ENCODE data around the gene CHST11. TPM values are rescaled to one million over a fixed set of nuclear protein-coding genes. Genes with fewer than 3 reads are reported as not detected.

Gene CHST11
- total and polyA plus RNA-seq, 7 donors, result 0.60 to 22.8 (median 10.0) TPM

- Histone ChIP-seq H3K4me3 (peak overlapping the region; percentile 60 to 88 (median 79)), H3K27me3 (no peaks in the 10 kb centered on the region), H3K27ac (peak overlapping the region; percentile 59 to 86 (median 79)), H3K36me3 (no peaks in the 10 kb centered on the region), H3K4me1 (peaks cover 0 to 29% (median 18%) of the 10 kb centered on the region in 4 donors), H3K9me3 (no peaks in the 10 kb centered on the region)
- WGBS, 2 donors, result 34 to 38% methylated on average over 9 of the region's 9 CpGs
- intact Hi-C loops (cut with DNase I), result loop anchor here (2.0 to 10.0 kb wide), 6 partner anchors 147 to 422 kb away; no protein-coding TSS in a partner anchor
- TF ChIP-seq EP300 (IDR thresholded peaks at IDR 0.05), result no peak
- no peak for TF ChIP-seq POLR2A (IDR thresholded peaks at IDR 0.05)
- TF ChIP-seq CTCF (IDR thresholded peaks at IDR 0.05), result no peak
- TF ChIP-seq POLR2AphosphoS5 (IDR thresholded peaks at IDR 0.05), result no peak
- DNase-seq, result no peak
Measured at GRCh38 chr12:104455578-104456416, 951 bp upstream of the CHST11 start.

GRCh38 chr12:104456950-104457745 lies 400 bp downstream of the CHST11 start:
- peak overlapping the region; percentile 60 to 88 (median 79) for H3K4me3 ChIP-seq
- no peaks in the 10 kb centered on the region for H3K36me3 ChIP-seq
- WGBS, 2 donors, result 0 to 1% methylated on average over 71 of the region's 71 CpGs
- peaks cover 0 to 29% (median 18%) of the 10 kb centered on the region in 4 donors for H3K4me1 ChIP-seq
- H3K27ac ChIP-seq, result peak overlapping the region; percentile 59 to 86 (median 79)
- TF ChIP-seq CTCF (IDR thresholded peaks at IDR 0.05) (peak in 1 of 4 experiments; percentile 29), POLR2AphosphoS5 (IDR thresholded peaks at IDR 0.05) (peak; percentile 14 to 59 (median 26)), EP300 (IDR thresholded peaks at IDR 0.05) (no peak), POLR2A (IDR thresholded peaks at IDR 0.05) (peak in 1 of 2 donors; percentile 1)
- no peaks in the 10 kb centered on the region for H3K27me3 ChIP-seq
- H3K9me3 ChIP-seq, result no peaks in the 10 kb centered on the region
- peak; percentile 86 for DNase-seq
- intact Hi-C loops (cut with DNase I), result loop anchor here (2.0 to 10.0 kb wide), 6 partner anchors 145 to 420 kb away; no protein-coding TSS in a partner anchor

GRCh38 chr12:104457746-104458693 lies 1.3 kb downstream of the CHST11 start:
- WGBS, 2 donors, result 0 to 3% methylated on average over 71 of the region's 71 CpGs

More at GRCh38 chr12:104457746-104458693, 1.3 kb downstream of the CHST11 start:
- H3K4me1 ChIP-seq, result peaks cover 0 to 29% (median 18%) of the 10 kb centered on the region in 4 donors
- intact Hi-C loops (cut with DNase I), result loop anchor here (2.0 to 10.0 kb wide), 6 partner anchors 144 to 419 kb away; no protein-coding TSS in a partner anchor
- DNase-seq, result peak; percentile 66
- no peaks in the 10 kb centered on the region for H3K9me3 ChIP-seq
- no peaks in the 10 kb centered on the region for H3K36me3 ChIP-seq
- no peak for TF ChIP-seq POLR2AphosphoS5 (IDR thresholded peaks at IDR 0.05)
- TF ChIP-seq CTCF (IDR thresholded peaks at IDR 0.05), result no peak
- no peak for TF ChIP-seq POLR2A (IDR thresholded peaks at IDR 0.05)
- TF ChIP-seq EP300 (IDR thresholded peaks at IDR 0.05), result no peak
- peak overlapping the region; percentile 60 to 88 (median 79) for H3K4me3 ChIP-seq
- no peaks in the 10 kb centered on the region for H3K27me3 ChIP-seq
- H3K27ac ChIP-seq, result peak overlapping the region; percentile 59 to 86 (median 79)

Data from sigmoid colon (tissue), 7 donors.